Liver (tissue), 3 donors: ENCODE results near the gene HSFX1.

Source experiments
- ATF3 ChIP-seq: IDR thresholded peaks from 2 replicates; pipeline ENCODE4 v1.6.1; 2016; ENCODE audit warnings: antibody characterized with exemption
- CTCF ChIP-seq: fragments of 150-350 bp; IDR thresholded peaks from 2 replicates; pipeline ENCODE4 v1.5.1; 2017; ENCODE audit warnings: improper control_type of control experiment, low read depth, low read length; ENCODE audit not compliant: missing input control
- EGR1 ChIP-seq, 2 donors: IDR thresholded peaks; 2 replicates each; pipeline ENCODE4 v1.6.1; 2016 to 2018; ENCODE audit warnings: antibody characterized with exemption in 2 of 2, low read depth in 2 of 2
- FOXA1 ChIP-seq: IDR thresholded peaks from 2 replicates; pipeline ENCODE4 v1.6.1; 2016; ENCODE audit warnings: antibody characterized with exemption
- GABPA ChIP-seq, 2 donors: IDR thresholded peaks in 1 of 2; conservative IDR thresholded peaks in 1 of 2; 2 replicates each; pipeline ENCODE4 v1.6.1; 2016; ENCODE audit warnings: antibody characterized with exemption in 2 of 2, mild to moderate bottlenecking in 1 of 2, moderate library complexity in 1 of 2
- MAX ChIP-seq: IDR thresholded peaks from 2 replicates; pipeline ENCODE4 v1.6.1; 2016; ENCODE audit warnings: antibody characterized with exemption
- NR2F2 ChIP-seq: IDR thresholded peaks from 2 replicates; pipeline ENCODE4 v1.6.1; 2016; ENCODE audit warnings: antibody characterized with exemption
- RAD21 ChIP-seq, 2 donors: IDR thresholded peaks; 2 replicates each; pipeline ENCODE4 v1.6.1; 2016; ENCODE audit warnings: antibody characterized with exemption in 2 of 2, mild to moderate bottlenecking in 2 of 2
- REST ChIP-seq: IDR thresholded peaks from 2 replicates; pipeline ENCODE4 v1.6.1; 2016; ENCODE audit warnings: antibody characterized with exemption, mild to moderate bottlenecking
- RXRA ChIP-seq, 2 donors: IDR thresholded peaks; 2 replicates each; pipeline ENCODE4 v1.6.1; 2017 to 2018; ENCODE audit warnings: antibody characterized with exemption in 2 of 2, mild to moderate bottlenecking in 1 of 2
- TAF1 ChIP-seq: conservative IDR thresholded peaks from 2 replicates; pipeline ENCODE4 v1.6.1; 2016; ENCODE audit warnings: antibody characterized with exemption, mild to moderate bottlenecking
- YY1 ChIP-seq: IDR thresholded peaks from 2 replicates; pipeline ENCODE4 v1.6.1; 2016; ENCODE audit warnings: antibody characterized with exemption, mild to moderate bottlenecking
- TF ChIP-seq, protein P1 (sequence below): IDR thresholded peaks from 2 replicates; pipeline ENCODE4 v1.6.1; 2016; ENCODE audit warnings: antibody characterized with exemption
- donor health status: healthy.
- donor health status: healthy.

DNA sequence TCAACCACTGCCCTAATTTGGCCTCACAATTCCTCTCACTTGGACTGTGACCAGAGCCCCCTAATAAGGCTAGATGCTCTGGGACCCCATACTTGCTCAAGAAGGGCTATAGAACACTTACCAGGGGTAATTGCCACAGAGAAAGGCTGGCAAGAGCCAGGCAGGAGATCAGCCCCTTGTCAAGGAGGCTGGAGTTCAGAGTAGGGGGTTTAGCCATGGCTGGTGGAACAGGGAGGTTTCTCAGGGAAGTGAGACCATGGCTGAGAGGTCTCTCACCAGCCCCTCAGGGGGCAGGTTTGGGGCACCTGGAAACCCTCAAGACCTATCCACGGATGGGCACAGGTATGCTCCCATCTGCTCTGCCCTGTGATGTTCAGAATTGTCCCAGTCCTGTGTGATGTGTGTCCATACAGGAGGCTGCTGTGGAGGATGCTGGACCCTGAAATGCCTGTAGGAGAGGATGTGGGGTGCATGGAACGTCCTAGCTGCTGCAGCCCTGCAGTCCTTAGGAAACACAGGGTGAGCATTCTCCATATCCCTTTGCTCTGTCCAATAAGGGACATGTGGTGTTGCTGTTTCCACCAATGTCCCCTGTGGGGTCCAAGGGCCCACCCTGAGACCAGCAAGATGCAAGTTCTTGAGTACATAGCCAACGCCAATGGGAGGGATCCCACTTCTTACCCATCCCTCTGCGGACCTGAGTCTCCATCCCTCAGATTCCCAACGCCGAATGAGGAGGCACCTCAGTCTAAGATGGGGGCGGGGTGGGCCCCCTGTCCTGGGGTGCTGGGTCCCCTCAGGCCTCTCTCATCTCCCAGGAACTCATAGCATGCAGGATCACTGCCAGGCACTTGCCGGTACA is 16.4 kb upstream of the HSFX1 start:
- TF ChIP-seq, protein P1, sequence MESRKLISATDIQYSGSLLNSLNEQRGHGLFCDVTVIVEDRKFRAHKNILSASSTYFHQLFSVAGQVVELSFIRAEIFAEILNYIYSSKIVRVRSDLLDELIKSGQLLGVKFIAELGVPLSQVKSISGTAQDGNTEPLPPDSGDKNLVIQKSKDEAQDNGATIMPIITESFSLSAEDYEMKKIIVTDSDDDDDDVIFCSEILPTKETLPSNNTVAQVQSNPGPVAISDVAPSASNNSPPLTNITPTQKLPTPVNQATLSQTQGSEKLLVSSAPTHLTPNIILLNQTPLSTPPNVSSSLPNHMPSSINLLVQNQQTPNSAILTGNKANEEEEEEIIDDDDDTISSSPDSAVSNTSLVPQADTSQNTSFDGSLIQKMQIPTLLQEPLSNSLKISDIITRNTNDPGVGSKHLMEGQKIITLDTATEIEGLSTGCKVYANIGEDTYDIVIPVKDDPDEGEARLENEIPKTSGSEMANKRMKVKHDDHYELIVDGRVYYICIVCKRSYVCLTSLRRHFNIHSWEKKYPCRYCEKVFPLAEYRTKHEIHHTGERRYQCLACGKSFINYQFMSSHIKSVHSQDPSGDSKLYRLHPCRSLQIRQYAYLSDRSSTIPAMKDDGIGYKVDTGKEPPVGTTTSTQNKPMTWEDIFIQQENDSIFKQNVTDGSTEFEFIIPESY: no peak
- TF ChIP-seq CTCF (no peak), GABPA (IDR thresholded peaks at IDR 0.05 in 1 of 2, conservative IDR thresholded peaks at IDR 0.05 in 1 of 2) (no peak), TAF1 (no peak), RXRA (IDR thresholded peaks at IDR 0.05) (no peak), NR2F2 (no peak), ATF3 (no peak), MAX (no peak), FOXA1 (no peak), YY1 (no peak), REST (no peak), RAD21 (IDR thresholded peaks at IDR 0.05) (no peak), EGR1 (IDR thresholded peaks at IDR 0.05; ENCODE audit: low read depth in 2 of 2) (no peak)
